A673 (cell line): ENCODE data around the gene IPO8. TPM values are rescaled to one million over a fixed set of nuclear protein-coding genes. Genes with fewer than 3 reads are reported as not detected.

Experiments used
- BruUV-seq: library from RNA; stranded (reverse); fragments of 400-500 nt; replicated peaks from 2 replicates; lab custom pipeline; 2021; lab: Mats Ljungman, UMichigan
- CTCF ChIA-PET: fragments of 300-600 bp; sonication (Branson Sonifier 250); formaldehyde crosslinking; loops from one replicate; lab custom pipeline; 2022; ENCODE audit warnings: antibody characterized with exemption; lab: Charles Lee
- POLR2A ChIA-PET: fragments of 300-600 bp; sonication (Branson Sonifier 250); formaldehyde crosslinking; loops from one replicate; lab custom pipeline; 2022; ENCODE audit warnings: antibody characterized with exemption; ENCODE audit not compliant: low non-redundant PET; lab: Charles Lee
- DNase-seq: peaks from one replicate; pipeline ENCODE4 v3.0.0-alpha.2; 2015; ENCODE audit warnings: low spot score
- H3K27ac ChIP-seq: fragments of 200-600 bp; sonication (generic); 2 replicates; pipeline ENCODE4 v1.5.1; 2016; ENCODE audit warnings: mixed run types, low read depth, mild to moderate bottlenecking, mixed read lengths, antibody characterized with exemption, low read length; ENCODE audit not compliant: poor library complexity, severe bottlenecking
- H3K27me3 ChIP-seq: fragments of 200-600 bp; sonication (generic); replicated peaks from 2 replicates; pipeline ENCODE4 v1.6.1; 2017; ENCODE audit warnings: mixed run types, low read depth, mild to moderate bottlenecking, mixed read lengths, antibody characterized with exemption, low read length; ENCODE audit not compliant: insufficient read depth, poor library complexity
- H3K36me3 ChIP-seq: fragments of 200-600 bp; sonication (generic); 2 replicates; pipeline ENCODE4 v1.6.1; 2016; ENCODE audit warnings: mixed run types, mild to moderate bottlenecking, mixed read lengths, antibody characterized with exemption, low read length; ENCODE audit not compliant: insufficient read depth, poor library complexity, severe bottlenecking
- H3K4me1 ChIP-seq: fragments of 200-600 bp; sonication (generic); 2 replicates; pipeline ENCODE4 v1.6.1; 2017; ENCODE audit warnings: mixed run types, mild to moderate bottlenecking, mixed read lengths, antibody characterized with exemption, low read length; ENCODE audit not compliant: insufficient read depth, poor library complexity, severe bottlenecking
- H3K4me3 ChIP-seq: fragments of 200-600 bp; sonication (generic); 2 replicates; pipeline ENCODE4 v1.5.1; 2016; ENCODE audit warnings: low read depth, mixed run types, mild to moderate bottlenecking, mixed read lengths, low read length; ENCODE audit not compliant: poor library complexity, severe bottlenecking
- H3K9me3 ChIP-seq: fragments of 200-600 bp; sonication (generic); 2 replicates; pipeline ENCODE4 v1.6.1; 2016; ENCODE audit warnings: mixed run types, low read depth, mild to moderate bottlenecking, mixed read lengths, antibody characterized with exemption, low read length; ENCODE audit not compliant: poor library complexity, severe bottlenecking
- EZH2 ChIP-seq: fragments of 200-600 bp; sonication (generic); IDR thresholded peaks from 2 replicates; pipeline ENCODE4 v1.6.1; 2017; ENCODE audit warnings: borderline replicate concordance, low read depth, mild to moderate bottlenecking, mixed read lengths, antibody characterized with exemption, low read length; ENCODE audit not compliant: poor library complexity, severe bottlenecking
- intact Hi-C: fragments of 100-400 bp; cut with micrococcal nuclease; formaldehyde crosslinking; loops from one replicate; pipeline ENCODE4 v1.10.0; 2022; ENCODE audit not compliant: unreplicated experiment
- total RNA-seq: library from RNA; stranded (reverse); gene quantifications from 2 replicates; pipeline ENCODE4 v1.2.3, GENCODE V29; 2021
- TF ChIP-seq, protein P1 (sequence below): fragments of 300-800, 200-600 bp; sonication (generic); conservative IDR thresholded peaks from 2 replicates; pipeline ENCODE4 v1.5.1; 2017; ENCODE audit warnings: low read depth, mild to moderate bottlenecking, antibody characterized with exemption, low read length, moderate library complexity, mixed read lengths

Gene IPO8
- total RNA-seq, 1 experiment from 2014 or later = 37.9 TPM

DNA sequence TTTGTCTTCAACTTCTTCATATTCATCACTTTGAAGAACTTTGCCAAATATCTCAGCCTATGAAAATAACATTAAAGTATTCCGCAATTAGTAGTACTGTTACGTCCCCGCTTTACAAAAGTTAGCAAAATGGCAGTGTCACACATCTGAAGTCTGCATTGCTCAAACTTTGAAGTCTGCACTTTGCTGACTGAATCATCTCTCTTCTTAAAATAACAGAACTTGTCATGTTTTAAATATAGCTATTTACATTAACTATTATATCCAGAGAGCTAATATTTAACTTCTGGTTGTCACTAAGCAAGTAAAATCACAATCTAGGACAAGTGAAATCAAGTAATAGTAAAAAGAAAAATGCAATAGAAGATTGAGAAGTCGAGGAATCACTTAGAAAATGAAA, 34.5 kb downstream of the IPO8 start:
- no peaks in the 10 kb centered on the region for H3K36me3 ChIP-seq
- CTCF ChIA-PET = interaction anchor here (0.7 kb wide), 3 partner anchors 11 to 1172 kb away, joined by 3 to 7 read pairs (median 4); no protein-coding TSS in a partner anchor
- no peaks in the 10 kb centered on the region for H3K9me3 ChIP-seq

DNA sequence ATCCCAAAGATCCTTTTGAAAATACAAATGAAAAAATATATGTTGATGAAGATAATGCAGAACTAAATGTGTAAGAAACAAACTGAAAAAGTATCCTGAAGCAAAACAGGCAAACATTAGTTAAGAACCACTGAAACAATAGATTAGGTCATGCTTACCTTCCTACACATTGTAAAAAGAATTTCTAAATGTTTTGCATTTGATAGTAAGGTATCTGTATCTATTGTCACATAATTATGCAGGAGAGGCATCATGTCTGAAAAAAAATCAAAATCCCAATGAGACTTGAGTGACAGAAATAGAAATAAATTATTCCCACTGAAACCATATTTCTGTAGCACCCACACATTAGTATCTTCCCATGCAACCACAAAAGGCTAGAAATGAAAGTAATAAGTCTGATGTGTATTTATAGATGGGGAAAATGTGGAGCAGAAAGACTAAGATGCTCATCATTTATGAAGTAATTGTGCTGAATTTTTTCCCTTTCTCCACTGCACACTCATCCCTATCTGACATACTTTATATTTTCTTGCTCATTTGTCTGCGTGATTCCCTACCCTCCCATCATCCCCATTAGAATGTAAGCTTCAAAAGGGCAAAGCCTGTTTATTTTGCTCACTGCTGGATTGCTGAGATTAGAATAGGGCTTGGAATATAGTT, 43.5 kb downstream of the IPO8 start:
- Histone ChIP-seq H3K4me1 (no peaks in the 10 kb centered on the region), H3K36me3 (peaks cover 9% of the 10 kb centered on the region), H3K4me3 (no peak overlapping the region), H3K9me3 (no peaks in the 10 kb centered on the region), H3K27me3 (no peaks in the 10 kb centered on the region), H3K27ac (no peak overlapping the region)
- ChIA-PET POLR2A (no interaction called here), CTCF (no interaction called here)
- TF ChIP-seq, protein P1, sequence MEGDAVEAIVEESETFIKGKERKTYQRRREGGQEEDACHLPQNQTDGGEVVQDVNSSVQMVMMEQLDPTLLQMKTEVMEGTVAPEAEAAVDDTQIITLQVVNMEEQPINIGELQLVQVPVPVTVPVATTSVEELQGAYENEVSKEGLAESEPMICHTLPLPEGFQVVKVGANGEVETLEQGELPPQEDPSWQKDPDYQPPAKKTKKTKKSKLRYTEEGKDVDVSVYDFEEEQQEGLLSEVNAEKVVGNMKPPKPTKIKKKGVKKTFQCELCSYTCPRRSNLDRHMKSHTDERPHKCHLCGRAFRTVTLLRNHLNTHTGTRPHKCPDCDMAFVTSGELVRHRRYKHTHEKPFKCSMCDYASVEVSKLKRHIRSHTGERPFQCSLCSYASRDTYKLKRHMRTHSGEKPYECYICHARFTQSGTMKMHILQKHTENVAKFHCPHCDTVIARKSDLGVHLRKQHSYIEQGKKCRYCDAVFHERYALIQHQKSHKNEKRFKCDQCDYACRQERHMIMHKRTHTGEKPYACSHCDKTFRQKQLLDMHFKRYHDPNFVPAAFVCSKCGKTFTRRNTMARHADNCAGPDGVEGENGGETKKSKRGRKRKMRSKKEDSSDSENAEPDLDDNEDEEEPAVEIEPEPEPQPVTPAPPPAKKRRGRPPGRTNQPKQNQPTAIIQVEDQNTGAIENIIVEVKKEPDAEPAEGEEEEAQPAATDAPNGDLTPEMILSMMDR = no peak
- no peak for TF ChIP-seq EZH2
- intact Hi-C loops = no loop called here
- DNase-seq = no peak
- BruUV-seq = no TSS peak

More for the DNA sequence above, 34.5 kb downstream of the IPO8 start:
- DNase-seq = no peak
- Histone ChIP-seq H3K4me1 (no peaks in the 10 kb centered on the region), H3K27ac (no peak overlapping the region), H3K4me3 (no peak overlapping the region), H3K27me3 (no peaks in the 10 kb centered on the region)
- intact Hi-C loops = no loop called here
- BruUV-seq = no TSS peak
- POLR2A ChIA-PET = no interaction called here
- no peak for TF ChIP-seq EZH2
- TF ChIP-seq, protein P1 = no peak

DNA sequence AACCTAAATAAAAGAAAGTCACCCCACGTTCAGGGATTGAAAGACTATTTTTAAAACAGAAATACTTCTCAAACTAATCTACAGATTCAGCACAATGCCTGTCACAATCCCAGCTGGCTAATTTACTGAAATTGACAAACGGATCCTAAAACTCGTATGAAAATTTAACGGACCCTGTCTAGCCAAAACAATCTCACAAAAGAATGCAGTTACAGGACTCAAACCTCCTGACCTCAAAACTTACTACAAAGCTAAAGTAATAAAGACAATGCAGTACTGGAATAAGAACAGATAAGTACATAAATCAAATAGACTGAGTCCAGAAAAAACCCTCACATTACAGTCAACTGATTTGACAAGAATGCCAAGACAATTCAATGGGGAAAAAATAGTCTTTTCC, 48.8 kb downstream of the IPO8 start:
- TF ChIP-seq EZH2 = no peak
- TF ChIP-seq, protein P1 = no peak
- intact Hi-C loops = no loop called here
- BruUV-seq = no TSS peak
- H3K27me3 ChIP-seq = no peaks in the 10 kb centered on the region
- no peaks in the 10 kb centered on the region for H3K4me1 ChIP-seq
- ChIA-PET POLR2A (no interaction called here), CTCF (no interaction called here)
- DNase-seq = no peak
- H3K9me3 ChIP-seq = no peaks in the 10 kb centered on the region
- no peak overlapping the region for H3K4me3 ChIP-seq
- no peak overlapping the region for H3K27ac ChIP-seq
- peaks cover 9% of the 10 kb centered on the region for H3K36me3 ChIP-seq
